Effector memory CD8-positive, alpha-beta T cell (primary cell): Measurements from ENCODE around the gene LAMA5.
"Not testable (repeated sequence)": the region's sequence is repeated elsewhere in the genome, so short reads cannot be mapped to it uniquely, and the experiment has no call there.

ENCODE experiments used
- ATAC-seq: fragments of 150-1000 bp; cut with Tn5 transposase; replicated peaks from 2 replicates; pipeline ENCODE4 v1.10.0; 2021; ENCODE audit warnings: mild to moderate bottlenecking, moderate library complexity
- DNase-seq, 3 experiments: peaks; one replicate each; pipeline ENCODE4 v3.0.0; 2021
- H3K27ac Mint-ChIP-seq, 2 donors: one replicate each; pipeline ENCODE4 v1.8.0; 2022; ENCODE audit warnings: mild to moderate bottlenecking in 2 of 2, mixed read lengths in 2 of 2, moderate library complexity in 2 of 2
- H3K27me3 Mint-ChIP-seq, 2 donors: one replicate each; pipeline ENCODE4 v1.8.0; 2022; ENCODE audit warnings: mixed read lengths in 2 of 2
- H3K36me3 Mint-ChIP-seq: one replicate; pipeline ENCODE4 v1.8.0; 2022; ENCODE audit warnings: mild to moderate bottlenecking, moderate library complexity, mixed read lengths; ENCODE audit not compliant: insufficient read depth
- H3K4me1 Mint-ChIP-seq, 2 donors: one replicate each; pipeline ENCODE4 v1.8.0; 2022; ENCODE audit warnings: low read depth in 2 of 2, mixed read lengths in 2 of 2
- H3K4me3 Mint-ChIP-seq, 2 donors: one replicate each; pipeline ENCODE4 v1.8.0; 2022; ENCODE audit warnings: mild to moderate bottlenecking in 2 of 2, mixed read lengths in 2 of 2, moderate library complexity in 2 of 2
- H3K9me3 Mint-ChIP-seq, 2 donors: one replicate each; pipeline ENCODE4 v1.8.0; 2022; ENCODE audit warnings: mixed read lengths in 2 of 2

Gene LAMA5

DNA sequence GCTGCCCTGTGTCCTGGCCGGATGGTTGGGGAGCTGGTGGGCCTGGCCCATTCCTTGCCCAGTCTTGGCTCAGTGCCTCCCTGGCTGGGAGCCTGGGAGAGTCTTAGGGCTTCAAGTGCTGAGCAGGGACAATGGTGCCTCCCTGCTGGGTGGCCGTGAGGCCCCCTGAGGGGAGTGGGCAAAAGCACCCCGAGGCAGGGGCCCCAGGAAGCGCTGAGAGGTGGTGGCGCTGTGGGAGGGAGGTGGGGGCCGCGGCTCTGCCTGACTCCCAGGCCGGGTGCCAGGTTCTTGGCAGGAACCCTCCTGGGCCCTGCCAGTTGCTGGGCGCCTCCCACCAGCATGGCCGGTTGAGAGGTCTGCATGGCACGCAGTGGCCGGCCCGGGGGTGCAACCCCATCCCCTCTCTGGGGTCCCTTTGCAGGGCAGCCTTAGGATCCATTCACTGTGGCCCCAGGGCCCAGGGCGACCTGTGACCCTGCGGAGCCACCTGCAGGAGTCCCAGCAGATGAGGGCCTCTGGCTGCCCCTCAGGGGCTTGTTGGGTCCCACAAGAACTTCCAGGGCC, 10.6 kb upstream of the LAMA5 start:
- Mint-ChIP-seq H3K4me3 (no peak overlapping the region), H3K27me3 (peaks cover 6 to 7% of the 10 kb centered on the region in 2 donors), H3K27ac (no peak overlapping the region), H3K4me1 (peaks cover 2 to 11% of the 10 kb centered on the region in 2 donors), H3K9me3 (peaks cover 0 to 4% of the 10 kb centered on the region in 2 donors), H3K36me3 (peaks cover 5% of the 10 kb centered on the region)
- ATAC-seq (no peak), DNase-seq (no peak)

DNA sequence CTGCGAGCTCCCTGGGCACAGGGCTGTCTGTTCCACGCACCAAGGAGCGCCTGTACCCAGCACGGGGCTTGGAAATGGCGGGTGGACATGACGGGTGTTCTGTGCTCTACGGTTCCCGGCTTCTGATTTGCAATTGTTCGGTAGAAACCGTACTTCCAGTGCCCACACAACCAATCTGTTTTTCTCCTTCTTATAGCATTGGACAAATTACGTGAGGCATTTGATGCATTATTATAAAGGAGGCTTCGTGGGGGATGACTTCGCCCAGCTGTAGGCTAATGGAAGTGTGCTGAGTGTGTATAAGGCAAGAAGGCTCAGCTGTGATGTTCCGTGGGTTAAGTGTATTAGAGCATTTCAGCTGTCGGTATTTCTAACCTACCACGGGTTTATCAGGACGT, 10.0 kb upstream of the LAMA5 start:
- Mint-ChIP-seq H3K9me3 (peaks cover 0 to 3% of the 10 kb centered on the region in 2 donors), H3K27me3 (peaks cover 7% of the 10 kb centered on the region in 2 donors), H3K27ac (no peak overlapping the region), H3K4me1 (peaks cover 0 to 7% of the 10 kb centered on the region in 2 donors), H3K36me3 (peaks cover 4% of the 10 kb centered on the region), H3K4me3 (no peak overlapping the region)
- ATAC-seq (no peak), DNase-seq (no peak)

DNA sequence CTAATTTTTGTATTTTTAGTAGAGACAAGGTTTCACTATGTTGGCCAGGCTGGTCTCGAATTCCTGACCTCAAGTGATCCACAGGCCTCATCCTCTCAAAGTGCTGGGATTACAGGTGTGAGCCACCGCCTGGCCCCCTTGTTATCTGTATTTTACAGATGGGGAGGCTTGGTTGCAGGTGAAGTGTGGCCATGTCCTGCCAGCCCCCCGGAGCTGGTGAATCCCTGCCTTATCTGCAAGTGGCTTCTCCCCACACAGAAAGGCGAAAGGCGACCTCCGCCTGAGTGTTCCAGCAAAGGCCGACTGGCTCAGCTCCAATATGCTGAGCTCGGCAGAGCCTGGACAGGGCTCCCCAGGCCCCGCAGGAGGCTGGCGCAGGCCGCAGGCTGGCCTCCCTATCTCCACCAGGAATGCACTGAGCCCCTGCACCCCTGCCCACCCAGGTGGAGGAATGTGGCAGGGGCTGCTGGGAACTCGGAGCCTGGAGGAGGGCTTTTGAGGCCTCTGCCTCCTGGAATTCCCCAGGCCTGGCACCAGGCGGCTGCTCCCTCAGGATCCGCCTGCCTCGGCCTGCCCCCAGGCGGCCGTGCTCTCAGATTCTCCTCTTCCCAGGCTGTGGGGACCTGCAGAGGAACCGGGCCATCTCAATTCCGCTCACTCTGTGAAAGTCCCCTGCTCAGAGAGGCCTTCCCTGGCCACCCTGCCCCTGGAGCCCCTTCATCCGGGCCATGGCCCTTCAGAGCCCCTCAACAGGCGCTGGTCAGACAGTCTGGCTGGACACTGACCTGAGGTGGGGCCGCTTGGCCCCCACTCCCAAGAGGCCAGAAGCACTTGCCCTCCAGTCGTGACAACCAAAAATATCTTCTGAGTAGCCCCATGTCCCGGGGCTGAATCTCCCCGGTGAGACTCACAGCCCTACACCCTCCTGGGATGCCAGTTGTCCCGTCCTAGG, 9.3 kb upstream of the LAMA5 start:
- ATAC-seq: no peak
- Mint-ChIP-seq H3K4me3 (no peak overlapping the region), H3K4me1 (peaks cover 0 to 5% of the 10 kb centered on the region in 2 donors), H3K36me3 (no peaks in the 10 kb centered on the region), H3K9me3 (no peaks in the 10 kb centered on the region), H3K27ac (no peak overlapping the region), H3K27me3 (peaks cover 7% of the 10 kb centered on the region in 2 donors)
- no peak for DNase-seq

DNA sequence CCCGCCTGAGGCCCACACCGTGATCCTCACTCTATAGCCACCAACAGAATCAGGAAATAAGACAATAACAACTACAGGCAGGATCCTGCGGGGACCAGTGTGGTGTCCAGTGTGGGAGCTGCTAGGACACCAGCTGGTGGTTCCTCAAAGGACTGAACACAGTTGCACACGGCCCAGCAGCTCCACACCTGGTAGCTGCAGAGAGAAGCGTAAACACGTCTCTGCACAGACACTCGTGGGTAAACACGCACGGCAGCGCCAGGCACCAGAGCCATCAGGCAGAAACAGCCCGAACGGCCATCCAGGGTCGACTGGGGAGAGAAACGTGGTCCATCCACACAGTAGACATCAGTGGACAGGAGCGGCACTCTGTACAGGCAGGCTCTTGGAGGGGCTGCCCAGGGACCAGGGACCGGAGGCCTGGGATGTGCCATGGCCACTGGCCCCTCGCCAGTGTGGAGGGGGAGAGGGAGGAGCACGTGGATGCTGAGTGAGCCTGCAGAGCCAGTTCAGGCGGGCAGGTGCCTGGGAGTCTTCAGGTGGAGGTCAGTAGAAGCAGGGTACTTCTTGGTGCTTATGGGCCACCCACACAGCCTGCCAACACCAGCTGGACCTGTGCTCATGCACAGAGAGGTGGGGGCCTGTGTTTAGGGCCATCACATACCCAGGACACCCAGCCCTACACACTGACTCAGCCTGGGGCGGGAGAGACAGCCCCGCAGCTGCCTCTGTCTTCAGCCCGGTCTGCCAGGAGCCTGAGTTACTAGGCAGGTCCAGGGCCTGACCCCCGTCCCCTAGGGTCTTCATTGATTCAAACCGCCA, 7.4 kb upstream of the LAMA5 start:
- ATAC-seq: no peak
- no peak for DNase-seq
- peaks cover 0 to 5% of the 10 kb centered on the region in 2 donors for H3K4me1 Mint-ChIP-seq
- no peak overlapping the region for H3K4me3 Mint-ChIP-seq
- H3K36me3 Mint-ChIP-seq: no peaks in the 10 kb centered on the region
- H3K27ac Mint-ChIP-seq: no peak overlapping the region
- H3K9me3 Mint-ChIP-seq: no peaks in the 10 kb centered on the region
- peaks cover 9% of the 10 kb centered on the region in 2 donors for H3K27me3 Mint-ChIP-seq

- peaks cover 14 to 17% of the 10 kb centered on the region in 2 donors for H3K27me3 Mint-ChIP-seq
- not testable (repeated sequence) for DNase-seq, H3K36me3 Mint-ChIP-seq, H3K4me1 Mint-ChIP-seq, H3K27ac Mint-ChIP-seq, ATAC-seq, H3K9me3 Mint-ChIP-seq, H3K4me3 Mint-ChIP-seq
Measured at GRCh38 chr20:62373631-62374179, 6.6 kb upstream of the LAMA5 start.

DNA sequence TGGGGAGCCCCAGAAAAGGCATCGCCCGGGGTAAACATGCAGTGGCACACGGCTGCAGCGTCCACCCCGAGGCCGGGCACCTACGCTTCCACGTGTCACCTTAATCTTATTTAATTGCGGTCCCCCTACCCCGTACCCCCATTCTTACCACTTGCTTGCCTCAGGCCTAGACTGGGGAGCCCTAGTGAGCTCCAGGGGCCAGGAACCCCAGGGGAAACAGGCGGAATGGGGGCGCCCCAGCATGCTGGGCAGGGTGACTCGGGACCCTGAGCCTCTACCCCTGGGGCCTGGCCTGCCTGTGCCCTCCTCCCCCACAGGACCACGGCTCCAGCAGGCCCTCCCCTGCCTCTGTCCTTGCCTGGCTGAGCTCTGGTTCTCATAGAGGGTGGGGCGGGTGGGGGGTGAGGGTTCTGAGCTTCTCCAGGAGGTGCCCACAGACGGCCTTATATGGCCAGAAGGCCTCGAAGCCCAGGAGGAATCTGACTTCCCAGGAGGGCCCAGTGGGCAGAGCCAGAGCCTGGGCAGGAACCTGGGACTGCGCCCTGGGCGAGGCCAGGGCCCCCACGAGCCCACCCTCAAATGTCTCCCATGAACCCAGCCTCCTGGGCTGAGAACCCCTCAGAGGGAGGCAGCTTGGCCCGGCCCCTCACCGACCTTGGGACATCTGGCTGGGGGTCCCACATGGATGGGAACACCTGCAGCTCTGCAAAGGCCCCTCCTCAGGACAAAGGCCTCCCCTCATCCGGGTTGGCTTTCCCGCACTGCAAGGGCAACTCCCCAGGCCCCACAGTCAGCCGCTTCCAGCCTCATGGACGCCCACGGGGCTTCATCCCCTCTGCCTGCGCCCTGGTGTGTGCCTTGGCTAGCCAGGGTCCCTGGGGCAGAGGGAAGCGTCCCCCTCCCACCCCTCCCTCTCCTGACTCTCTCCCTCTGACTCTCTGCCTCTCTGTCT, 5.2 kb upstream of the LAMA5 start:
- ATAC-seq: no peak
- Mint-ChIP-seq H3K4me1 (peaks cover 5 to 9% of the 10 kb centered on the region in 2 donors), H3K36me3 (no peaks in the 10 kb centered on the region), H3K27ac (no peak overlapping the region), H3K4me3 (no peak overlapping the region), H3K27me3 (peaks cover 14 to 30% of the 10 kb centered on the region in 2 donors), H3K9me3 (no peaks in the 10 kb centered on the region)
- no peak for DNase-seq

DNA sequence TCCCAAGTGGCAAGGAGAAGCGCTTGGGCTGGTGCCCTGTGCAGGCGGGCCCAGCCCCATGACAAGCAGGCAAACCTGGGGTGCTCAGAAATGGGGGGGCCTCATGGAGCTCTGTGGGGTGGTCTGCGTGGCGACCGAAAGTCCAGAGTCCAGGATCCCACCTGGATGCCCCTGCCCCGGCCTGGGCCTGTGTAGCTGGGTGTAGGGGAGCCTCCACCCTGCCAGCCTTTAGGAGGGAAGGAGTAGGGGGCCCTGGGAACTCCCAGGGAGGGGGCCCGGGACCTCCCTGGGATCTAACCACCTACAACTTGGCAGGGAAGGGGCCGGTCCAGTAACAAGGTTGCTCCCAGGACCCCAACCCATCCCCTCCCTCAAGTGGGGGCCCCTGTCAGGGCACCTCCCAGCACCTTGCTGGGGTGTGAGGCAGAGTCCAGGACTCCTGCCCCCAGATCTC, 4.5 kb upstream of the LAMA5 start:
- Mint-ChIP-seq H3K4me1 (peaks cover 5 to 9% of the 10 kb centered on the region in 2 donors), H3K27ac (no peak overlapping the region), H3K36me3 (no peaks in the 10 kb centered on the region), H3K27me3 (peaks cover 14 to 30% of the 10 kb centered on the region in 2 donors), H3K4me3 (no peak overlapping the region), H3K9me3 (no peaks in the 10 kb centered on the region)
- ATAC-seq (no peak), DNase-seq (no peak)

DNA sequence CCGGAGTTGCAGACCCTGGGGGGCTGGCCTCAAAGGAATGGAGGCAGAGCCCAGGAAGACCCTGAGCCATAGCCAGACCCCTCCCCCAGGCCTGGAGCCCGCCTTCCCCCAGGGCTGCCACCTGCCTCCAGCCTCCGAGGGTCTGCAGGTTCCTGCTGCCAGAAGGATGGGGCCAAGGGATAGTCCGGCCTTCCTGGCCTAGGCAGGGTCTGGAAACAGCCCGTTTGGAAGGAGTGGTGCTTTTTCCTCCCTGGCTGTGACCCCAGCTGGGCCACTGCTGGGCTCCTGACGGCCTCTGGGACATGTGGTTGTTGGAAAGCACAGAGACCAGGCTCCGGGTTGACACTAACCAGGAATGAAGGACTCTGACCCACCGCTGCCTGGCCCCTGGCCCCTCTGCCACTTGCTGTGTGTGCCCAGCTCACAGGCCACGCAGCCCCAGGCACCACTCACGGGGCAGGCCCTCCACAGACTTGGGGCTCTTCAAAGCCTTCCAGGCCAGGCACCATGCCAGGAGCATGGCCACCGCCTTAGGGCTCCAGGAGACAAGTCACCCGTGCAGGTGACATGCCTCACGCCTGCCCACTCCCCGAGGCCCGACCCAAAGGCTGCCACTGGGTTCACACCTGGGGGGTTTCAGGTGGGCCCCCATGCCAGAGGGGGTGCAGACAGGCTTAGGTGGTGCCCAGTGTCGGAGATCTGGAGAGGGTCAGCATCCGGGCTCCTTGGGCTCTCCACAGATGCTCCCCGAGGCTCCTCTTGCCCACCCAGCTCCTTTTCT, 3.9 kb upstream of the LAMA5 start:
- DNase-seq (no peak), ATAC-seq (no peak)
- no peak overlapping the region for H3K4me3 Mint-ChIP-seq
- peaks cover 5 to 9% of the 10 kb centered on the region in 2 donors for H3K4me1 Mint-ChIP-seq
- H3K9me3 Mint-ChIP-seq: no peaks in the 10 kb centered on the region
- H3K36me3 Mint-ChIP-seq: no peaks in the 10 kb centered on the region
- peaks cover 15 to 33% of the 10 kb centered on the region in 2 donors for H3K27me3 Mint-ChIP-seq
- H3K27ac Mint-ChIP-seq: no peak overlapping the region

GRCh38 chr20:62370115-62370806, 3.1 kb upstream of the LAMA5 start:
- Mint-ChIP-seq H3K4me3 (no peak overlapping the region), H3K4me1 (peaks cover 7 to 9% of the 10 kb centered on the region in 2 donors), H3K27ac (no peak overlapping the region), H3K27me3 (peaks cover 22 to 40% of the 10 kb centered on the region in 2 donors), H3K9me3 (no peaks in the 10 kb centered on the region), H3K36me3 (no peaks in the 10 kb centered on the region)
- no peak for ATAC-seq
- no peak for DNase-seq

DNA sequence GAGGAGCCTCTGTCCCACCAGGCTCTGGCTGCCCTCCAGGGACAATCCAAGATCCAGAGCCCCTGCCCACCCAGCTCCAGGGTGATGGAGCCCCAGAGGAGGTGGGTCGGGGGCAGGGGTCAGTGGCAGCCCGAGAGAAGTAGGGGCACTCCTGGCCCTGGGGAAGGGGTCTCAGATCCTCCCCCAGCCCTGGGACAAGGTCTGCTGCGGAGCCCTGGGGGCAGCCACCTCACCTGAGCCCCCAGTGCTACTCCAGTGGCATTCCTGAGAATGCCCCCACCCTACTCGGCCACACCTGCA, 2.7 kb upstream of the LAMA5 start:
- Mint-ChIP-seq H3K27ac (no peak overlapping the region), H3K4me3 (no peak overlapping the region), H3K27me3 (peaks cover 27 to 45% of the 10 kb centered on the region in 2 donors), H3K36me3 (no peaks in the 10 kb centered on the region), H3K9me3 (no peaks in the 10 kb centered on the region), H3K4me1 (peaks cover 8 to 9% of the 10 kb centered on the region in 2 donors)
- DNase-seq (no peak), ATAC-seq (no peak)

GRCh38 chr20:62368976-62369814, 2.1 kb upstream of the LAMA5 start:
- peaks cover 31 to 47% of the 10 kb centered on the region in 2 donors for H3K27me3 Mint-ChIP-seq
- no peaks in the 10 kb centered on the region for H3K9me3 Mint-ChIP-seq
- H3K27ac Mint-ChIP-seq: no peak overlapping the region
- no peak for DNase-seq
- no peak for ATAC-seq
- H3K36me3 Mint-ChIP-seq: no peaks in the 10 kb centered on the region
- no peak overlapping the region for H3K4me3 Mint-ChIP-seq
- H3K4me1 Mint-ChIP-seq: peaks cover 7 to 8% of the 10 kb centered on the region in 2 donors
